A549 (cell line): ENCODE measurements around the gene PITPNM3.

ENCODE experiments used
- CTCF ChIP-seq: fragments of >200 bp; sonication (Bioruptor Twin); formaldehyde crosslinking; IDR thresholded peaks from 3 replicates; pipeline ENCODE4 v1.5.1; 2016
- PBX3 ChIP-seq: IDR thresholded peaks from 2 replicates; pipeline ENCODE4 v1.6.1; 2012
- POLR2A ChIP-seq: IDR thresholded peaks from 2 replicates; pipeline ENCODE4 v1.6.1; 2012; ENCODE audit warnings: mild to moderate bottlenecking, low read length

- TF ChIP-seq POLR2A (no peak), CTCF (no peak), PBX3 (no peak)
These were observed 50.8 kb downstream of the PITPNM3 start for GRCh38 chr17:6505425-6506142.
